IMR-90 (cell line): ENCODE data around the gene OSBPL3.

Experiments
- FOS ChIP-seq: fragments of 150-350 bp; IDR thresholded peaks from 2 replicates; pipeline ENCODE4 v1.6.1; 2016; ENCODE audit warnings: low read depth, low read length
- MAFK ChIP-seq: IDR thresholded peaks from 2 replicates; pipeline ENCODE4 v1.6.1; 2012; ENCODE audit warnings: low read depth, low read length, improper control_type of control experiment
- POLR2A ChIP-seq: IDR thresholded peaks from 2 replicates; pipeline ENCODE4 v1.6.1; 2012; ENCODE audit warnings: mild to moderate bottlenecking, low read depth, low read length
- RAD21 ChIP-seq: IDR thresholded peaks from 2 replicates; pipeline ENCODE4 v1.6.1; 2012; ENCODE audit warnings: low read length, improper control_type of control experiment
- RCOR1 ChIP-seq: IDR thresholded peaks from 2 replicates; pipeline ENCODE4 v1.6.1; 2012; ENCODE audit warnings: mild to moderate bottlenecking, low read length, improper control_type of control experiment; ENCODE audit not compliant: insufficient replicate concordance
- SMC3 ChIP-seq: fragments of 150-350 bp; IDR thresholded peaks from 2 replicates; pipeline ENCODE4 v1.6.1; 2016; ENCODE audit warnings: low read depth, mild to moderate bottlenecking, antibody characterized with exemption, low read length, moderate library complexity
- TF ChIP-seq, protein P1 (sequence below): conservative IDR thresholded peaks from 2 replicates; pipeline ENCODE4 v1.5.1; 2012; ENCODE audit warnings: mild to moderate bottlenecking, low read depth, low read length, improper control_type of control experiment

DNA sequence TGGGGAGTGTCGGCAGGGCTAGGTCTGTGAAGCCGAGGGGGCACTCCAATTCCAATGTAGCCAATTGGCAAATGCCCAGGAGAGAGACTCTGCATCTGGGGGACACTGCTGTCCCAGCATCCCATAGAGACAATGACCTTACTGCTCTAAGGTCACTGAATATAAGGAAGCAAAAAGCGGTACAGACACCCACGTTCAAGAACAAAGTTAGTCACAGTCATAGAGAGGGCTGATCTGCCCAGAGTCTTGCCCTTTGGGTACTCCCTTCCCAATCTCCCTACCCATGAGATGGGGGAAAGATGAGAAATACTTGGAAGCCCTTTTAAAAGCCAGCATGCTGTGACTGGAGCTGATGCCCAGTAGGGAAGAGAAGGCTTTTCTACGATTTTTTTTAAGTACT is 146.4 kb downstream of the OSBPL3 start:
- TF ChIP-seq, protein P1, sequence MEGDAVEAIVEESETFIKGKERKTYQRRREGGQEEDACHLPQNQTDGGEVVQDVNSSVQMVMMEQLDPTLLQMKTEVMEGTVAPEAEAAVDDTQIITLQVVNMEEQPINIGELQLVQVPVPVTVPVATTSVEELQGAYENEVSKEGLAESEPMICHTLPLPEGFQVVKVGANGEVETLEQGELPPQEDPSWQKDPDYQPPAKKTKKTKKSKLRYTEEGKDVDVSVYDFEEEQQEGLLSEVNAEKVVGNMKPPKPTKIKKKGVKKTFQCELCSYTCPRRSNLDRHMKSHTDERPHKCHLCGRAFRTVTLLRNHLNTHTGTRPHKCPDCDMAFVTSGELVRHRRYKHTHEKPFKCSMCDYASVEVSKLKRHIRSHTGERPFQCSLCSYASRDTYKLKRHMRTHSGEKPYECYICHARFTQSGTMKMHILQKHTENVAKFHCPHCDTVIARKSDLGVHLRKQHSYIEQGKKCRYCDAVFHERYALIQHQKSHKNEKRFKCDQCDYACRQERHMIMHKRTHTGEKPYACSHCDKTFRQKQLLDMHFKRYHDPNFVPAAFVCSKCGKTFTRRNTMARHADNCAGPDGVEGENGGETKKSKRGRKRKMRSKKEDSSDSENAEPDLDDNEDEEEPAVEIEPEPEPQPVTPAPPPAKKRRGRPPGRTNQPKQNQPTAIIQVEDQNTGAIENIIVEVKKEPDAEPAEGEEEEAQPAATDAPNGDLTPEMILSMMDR, result no peak
- no peak for TF ChIP-seq RCOR1
- no peak for TF ChIP-seq FOS
- TF ChIP-seq POLR2A, result no peak
- TF ChIP-seq RAD21, result no peak
- TF ChIP-seq SMC3, result no peak
- TF ChIP-seq MAFK, result no peak
